AG09319 (cell line): ENCODE data around the gene AMHR2.
"Not testable (repeated sequence)": the region's sequence is repeated elsewhere in the genome, so short reads cannot be mapped to it uniquely, and the experiment has no call there.

Experiments used
- DNase-seq: peaks from one replicate; pipeline ENCODE4 v3.0.0-alpha.2; 2010; ENCODE audit warnings: low read depth; ENCODE audit errors: extremely low read depth
- TF ChIP-seq, protein P1 (sequence below): IDR thresholded peaks from 2 replicates; pipeline ENCODE4 v1.5.1; 2011; ENCODE audit warnings: low read depth, mild to moderate bottlenecking, inconsistent platforms, low read length, moderate library complexity

The AMHR2 gene

DNA sequence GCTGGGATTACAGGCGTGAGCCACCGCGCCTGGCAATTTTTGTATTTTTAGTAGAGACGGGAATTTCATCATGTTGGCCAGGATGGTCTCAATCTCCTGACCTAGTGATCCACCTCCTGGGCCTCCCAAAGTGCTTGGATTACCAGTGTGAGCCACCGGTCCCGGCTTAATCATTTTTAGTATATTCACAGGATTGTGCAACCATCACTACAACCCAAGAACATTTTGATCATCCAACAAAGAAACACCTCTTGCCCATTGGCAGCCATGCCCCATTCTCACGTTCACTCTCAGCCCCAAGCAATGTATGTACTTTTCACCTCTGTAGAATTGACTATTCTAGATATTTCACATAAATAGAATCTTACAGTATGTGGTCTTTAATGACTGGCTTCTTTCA lies 23.8 kb upstream of the AMHR2 start:
- DNase-seq = no peak
- TF ChIP-seq, protein P1, sequence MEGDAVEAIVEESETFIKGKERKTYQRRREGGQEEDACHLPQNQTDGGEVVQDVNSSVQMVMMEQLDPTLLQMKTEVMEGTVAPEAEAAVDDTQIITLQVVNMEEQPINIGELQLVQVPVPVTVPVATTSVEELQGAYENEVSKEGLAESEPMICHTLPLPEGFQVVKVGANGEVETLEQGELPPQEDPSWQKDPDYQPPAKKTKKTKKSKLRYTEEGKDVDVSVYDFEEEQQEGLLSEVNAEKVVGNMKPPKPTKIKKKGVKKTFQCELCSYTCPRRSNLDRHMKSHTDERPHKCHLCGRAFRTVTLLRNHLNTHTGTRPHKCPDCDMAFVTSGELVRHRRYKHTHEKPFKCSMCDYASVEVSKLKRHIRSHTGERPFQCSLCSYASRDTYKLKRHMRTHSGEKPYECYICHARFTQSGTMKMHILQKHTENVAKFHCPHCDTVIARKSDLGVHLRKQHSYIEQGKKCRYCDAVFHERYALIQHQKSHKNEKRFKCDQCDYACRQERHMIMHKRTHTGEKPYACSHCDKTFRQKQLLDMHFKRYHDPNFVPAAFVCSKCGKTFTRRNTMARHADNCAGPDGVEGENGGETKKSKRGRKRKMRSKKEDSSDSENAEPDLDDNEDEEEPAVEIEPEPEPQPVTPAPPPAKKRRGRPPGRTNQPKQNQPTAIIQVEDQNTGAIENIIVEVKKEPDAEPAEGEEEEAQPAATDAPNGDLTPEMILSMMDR = no peak

DNA sequence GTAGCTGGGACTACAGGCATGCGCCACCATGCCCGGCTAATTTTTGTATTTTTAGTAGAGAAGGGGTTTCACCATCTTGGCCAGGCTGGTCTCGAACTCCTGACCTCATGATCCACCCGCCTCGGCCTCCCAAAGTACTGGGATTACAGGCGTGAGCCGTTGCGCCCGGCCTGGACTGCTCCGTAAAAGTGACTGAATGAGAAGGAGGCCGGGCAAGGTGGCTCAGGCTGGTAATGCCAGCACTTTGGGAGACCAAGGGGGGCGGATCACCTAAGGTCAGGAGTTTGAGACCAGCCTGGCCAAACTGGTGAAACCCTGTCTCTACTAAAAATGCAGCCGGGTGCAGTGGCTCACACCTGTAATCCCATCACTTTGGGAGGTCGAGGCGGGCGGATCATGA lies 21.3 kb upstream of the AMHR2 start:
- not testable (repeated sequence) for DNase-seq

DNA sequence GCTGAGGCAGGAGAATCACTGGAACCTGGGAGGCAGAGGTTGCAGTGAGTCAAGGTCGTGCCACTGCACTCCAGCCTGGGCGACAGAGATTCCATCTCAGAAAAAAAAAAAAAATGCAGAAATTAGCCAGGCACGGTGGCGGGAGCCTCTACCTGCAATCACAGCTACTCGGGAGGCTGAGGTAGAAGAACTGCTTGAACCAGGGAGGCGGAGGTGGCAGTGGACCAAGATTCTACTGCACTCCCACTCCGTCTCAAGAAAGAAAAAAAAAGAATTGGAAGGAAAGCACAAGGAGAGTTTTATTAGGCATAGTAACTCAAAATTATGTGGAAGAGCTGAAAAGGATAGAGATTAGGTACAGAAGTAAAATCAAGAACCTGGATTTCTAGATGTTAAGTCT lies 20.8 kb upstream of the AMHR2 start:
- DNase-seq = no peak
- TF ChIP-seq, protein P1 = no peak

DNA sequence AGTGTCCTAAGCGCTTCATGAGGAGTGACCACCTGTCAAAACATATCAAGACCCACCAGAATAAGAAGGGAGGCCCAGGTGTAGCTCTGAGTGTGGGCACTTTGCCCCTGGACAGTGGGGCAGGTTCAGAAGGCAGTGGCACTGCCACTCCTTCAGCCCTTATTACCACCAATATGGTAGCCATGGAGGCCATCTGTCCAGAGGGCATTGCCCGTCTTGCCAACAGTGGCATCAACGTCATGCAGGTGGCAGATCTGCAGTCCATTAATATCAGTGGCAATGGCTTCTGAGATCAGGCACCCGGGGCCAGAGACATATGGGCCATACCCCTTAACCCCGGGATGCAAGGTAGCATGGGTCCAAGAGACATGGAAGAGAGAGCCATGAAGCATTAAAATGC lies 12.7 kb upstream of the AMHR2 start:
- TF ChIP-seq, protein P1 = no peak
- no peak for DNase-seq

DNA sequence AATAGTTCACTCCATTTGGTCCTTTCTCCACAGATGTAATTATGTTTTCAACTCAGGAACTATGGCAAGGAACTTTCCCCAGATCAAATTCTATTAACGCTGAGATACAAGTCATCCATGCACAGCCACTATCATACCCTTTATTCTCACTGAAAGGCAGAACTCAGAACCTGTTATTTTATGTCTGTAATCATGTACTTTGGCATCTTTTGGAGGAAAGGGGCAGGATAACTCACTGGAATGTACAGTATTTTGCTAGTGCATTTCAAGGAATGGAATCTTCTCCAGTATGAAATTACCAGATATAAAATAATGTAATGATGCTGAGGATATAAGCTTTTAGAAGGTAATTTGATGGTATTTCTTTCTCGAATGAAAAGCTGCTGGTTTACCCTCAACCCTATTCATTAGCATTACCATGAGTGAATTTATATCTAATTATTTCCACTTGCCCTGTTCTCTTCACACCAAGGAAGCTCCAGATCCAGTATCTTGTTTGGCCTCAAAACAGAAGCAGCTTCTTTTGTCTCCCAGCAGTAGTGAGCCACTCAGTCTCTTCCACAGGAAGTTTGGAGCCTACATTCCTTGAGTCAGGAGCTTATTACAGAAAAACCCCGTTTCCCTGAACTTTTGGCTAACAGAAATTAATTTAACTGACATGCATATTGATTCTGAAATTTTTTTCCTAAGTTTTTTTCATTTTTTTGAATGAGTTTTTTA lies 10.0 kb upstream of the AMHR2 start:
- TF ChIP-seq, protein P1 = no peak
- DNase-seq = no peak

DNA sequence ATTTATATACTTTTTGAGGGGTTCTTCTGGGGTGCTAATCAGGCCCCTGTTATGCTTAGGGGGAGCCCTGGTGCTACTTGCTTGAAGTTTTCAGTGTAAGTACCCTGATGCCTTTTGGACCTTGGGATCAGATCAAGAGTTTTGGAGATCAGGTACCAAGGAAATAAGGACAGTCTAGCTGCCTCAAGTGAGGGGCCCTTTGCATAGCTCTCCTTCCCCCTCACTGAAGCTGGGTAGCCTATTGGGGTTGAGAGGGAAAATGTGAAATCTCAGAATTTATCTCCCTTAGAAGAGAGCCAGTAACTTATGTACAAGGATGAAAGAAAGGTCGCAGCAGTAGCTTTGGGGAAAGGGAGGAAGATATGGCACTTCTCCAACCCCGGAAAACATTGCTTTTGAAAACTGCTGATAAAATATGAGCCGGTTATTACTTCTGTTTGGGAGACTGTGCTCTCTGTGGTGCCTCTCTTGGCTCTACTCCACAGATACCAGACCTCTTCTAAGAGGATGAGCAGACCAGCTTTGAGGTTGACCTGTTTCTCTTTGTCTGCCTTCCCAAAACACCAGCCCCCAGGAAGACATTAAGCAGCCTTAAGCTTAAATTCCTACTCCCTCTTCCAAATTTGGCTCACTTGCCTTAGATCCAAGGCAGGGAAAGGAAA lies 8.8 kb upstream of the AMHR2 start:
- TF ChIP-seq, protein P1 = no peak
- DNase-seq = no peak

DNA sequence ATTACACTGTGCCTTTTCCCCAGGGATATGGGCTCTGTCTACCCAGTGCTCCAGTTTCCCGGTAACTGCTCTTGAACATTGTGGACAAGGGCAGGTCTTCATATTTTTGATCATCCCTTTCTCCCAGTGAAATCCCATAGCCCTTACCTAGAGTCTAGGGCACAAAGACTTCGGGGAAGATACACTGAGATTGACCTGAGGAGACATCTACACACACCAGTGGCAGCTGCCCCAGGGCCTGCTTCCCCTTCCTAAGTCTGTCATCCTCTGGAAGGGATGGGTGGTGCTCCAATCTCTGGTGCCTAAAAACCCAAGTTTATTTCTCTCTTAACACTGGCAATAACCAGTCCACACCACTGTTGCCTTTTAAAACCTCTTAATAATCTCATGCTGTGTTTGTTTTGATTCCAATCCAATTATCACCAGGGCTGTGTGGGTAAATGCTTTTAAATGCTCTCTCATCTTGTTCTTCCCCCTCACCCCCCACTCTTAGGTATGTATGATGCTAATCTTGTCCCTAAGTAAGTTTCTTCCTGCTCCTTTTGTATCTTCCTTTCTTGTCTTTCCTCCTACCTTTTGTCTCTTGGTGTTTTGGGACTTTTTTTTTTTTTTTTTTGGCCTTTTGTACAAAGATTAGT lies 7.8 kb upstream of the AMHR2 start:
- not testable (repeated sequence) for DNase-seq

DNA sequence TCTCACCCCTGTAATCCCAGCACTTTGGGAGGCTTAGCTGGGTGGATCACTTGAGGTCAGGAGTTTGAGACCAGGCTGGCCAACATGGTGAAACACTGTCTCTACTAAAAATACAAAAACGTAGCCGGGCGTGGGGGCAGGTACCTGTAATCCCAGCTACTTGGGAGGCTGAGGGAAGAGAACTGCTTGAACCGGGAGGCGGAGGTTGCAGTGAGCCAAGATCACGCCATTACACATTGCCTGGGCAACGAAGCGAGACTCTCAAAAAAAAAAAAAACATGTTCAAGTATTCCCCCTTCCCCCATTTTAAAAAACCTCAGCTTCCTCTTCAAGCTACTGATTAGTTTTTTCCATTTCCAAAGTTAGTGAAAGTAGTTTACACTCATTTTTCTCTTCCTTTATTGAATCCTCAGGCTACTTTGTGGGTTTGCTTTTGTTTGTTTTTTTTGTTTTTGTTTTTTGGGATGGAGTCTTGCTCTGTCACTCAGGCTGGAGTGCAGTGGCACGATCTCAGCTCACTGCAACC lies 6.3 kb upstream of the AMHR2 start:
- not testable (repeated sequence) for DNase-seq
